Measurements from ENCODE around the gene GATM.

GATM gene

GRCh38 chr15:45349623-45350022, 28.7 kb downstream of the GATM start:
- TF ChIP-seq ZNF384 (IDR thresholded peaks at IDR 0.05), result no peak
- TF ChIP-seq PKNOX1 (IDR thresholded peaks at IDR 0.05), result no peak
- no peak for TF ChIP-seq FOXA1 (IDR thresholded peaks at IDR 0.05)
- TF ChIP-seq HDGF (IDR thresholded peaks at IDR 0.05; ENCODE audit: borderline replicate concordance), result no peak
- no peak for TF ChIP-seq TARDBP (IDR thresholded peaks at IDR 0.05)
- TF ChIP-seq SP1 (IDR thresholded peaks at IDR 0.05), result no peak
- TF ChIP-seq CTBP1 (IDR thresholded peaks at IDR 0.05; ENCODE audit: borderline replicate concordance), result no peak
- no peak for TF ChIP-seq NFRKB (IDR thresholded peaks at IDR 0.05)
- DNase-seq (ENCODE audit: extremely low spot score), result no peak
- ChIA-PET CTCF (interaction anchor here (0.7 kb wide), 1 partner anchor 146 kb away, joined by 3 read pairs; no protein-coding TSS in a partner anchor), POLR2A (no interaction called here)

- TF ChIP-seq FOXK2 (IDR thresholded peaks at IDR 0.05), result no peak
- CTCF ChIA-PET, result no interaction called here
- POLR2A ChIA-PET, result no interaction called here
- no peak for DNase-seq (ENCODE audit: extremely low spot score)
These were observed 30.4 kb downstream of the GATM start for GRCh38 chr15:45347989-45348388.

GRCh38 chr15:45347033-45347432, 31.3 kb downstream of the GATM start:
- ChIA-PET CTCF (no interaction called here), POLR2A (no interaction called here)
- TF ChIP-seq FOXA1 (IDR thresholded peaks at IDR 0.05) (no peak), PKNOX1 (IDR thresholded peaks at IDR 0.05) (no peak), NFRKB (IDR thresholded peaks at IDR 0.05) (no peak), FOXM1 (IDR thresholded peaks at IDR 0.05; ENCODE audit: borderline replicate concordance) (no peak), CTBP1 (IDR thresholded peaks at IDR 0.05; ENCODE audit: borderline replicate concordance) (no peak), ARNT (IDR thresholded peaks at IDR 0.05) (no peak), ELF4 (IDR thresholded peaks at IDR 0.05) (no peak), BHLHE40 (IDR thresholded peaks at IDR 0.05; ENCODE audit: borderline replicate concordance) (no peak)
- DNase-seq (ENCODE audit: extremely low spot score), result no peak

- POLR2A ChIA-PET, result no interaction called here
- no peak for TF ChIP-seq FOXM1 (IDR thresholded peaks at IDR 0.05; ENCODE audit: borderline replicate concordance)
- no peak for TF ChIP-seq ARNT (IDR thresholded peaks at IDR 0.05)
- TF ChIP-seq ZNF384 (IDR thresholded peaks at IDR 0.05), result no peak
- TF ChIP-seq NFRKB (IDR thresholded peaks at IDR 0.05), result no peak
- TF ChIP-seq SUZ12 (IDR thresholded peaks at IDR 0.05), result no peak
- TF ChIP-seq PKNOX1 (IDR thresholded peaks at IDR 0.05), result no peak
- no peak for TF ChIP-seq FOXK2 (IDR thresholded peaks at IDR 0.05)
- DNase-seq (ENCODE audit: extremely low spot score), result no peak
- CTCF ChIA-PET, result no interaction called here
These were observed 32.0 kb downstream of the GATM start for GRCh38 chr15:45346381-45346780.

GRCh38 chr15:45343258-45343860, 35.0 kb downstream of the GATM start:
- no peak for TF ChIP-seq ARNT (IDR thresholded peaks at IDR 0.05)
- TF ChIP-seq NFRKB (IDR thresholded peaks at IDR 0.05), result no peak
- TF ChIP-seq FOXM1 (IDR thresholded peaks at IDR 0.05; ENCODE audit: borderline replicate concordance), result no peak
- no peak for TF ChIP-seq HDGF (IDR thresholded peaks at IDR 0.05; ENCODE audit: borderline replicate concordance)
- TF ChIP-seq ZNF384 (IDR thresholded peaks at IDR 0.05), result no peak
- no peak for TF ChIP-seq FOXK2 (IDR thresholded peaks at IDR 0.05)
- TF ChIP-seq BHLHE40 (IDR thresholded peaks at IDR 0.05; ENCODE audit: borderline replicate concordance), result no peak
- TF ChIP-seq SP1 (IDR thresholded peaks at IDR 0.05), result no peak
- no peak for TF ChIP-seq ELF4 (IDR thresholded peaks at IDR 0.05)
- TF ChIP-seq TARDBP (IDR thresholded peaks at IDR 0.05), result no peak
- TF ChIP-seq L3MBTL2 (conservative IDR thresholded peaks at IDR 0.05), result no peak
- no peak for TF ChIP-seq SUZ12 (IDR thresholded peaks at IDR 0.05)
- TF ChIP-seq CTBP1 (IDR thresholded peaks at IDR 0.05; ENCODE audit: borderline replicate concordance), result no peak
- TF ChIP-seq PKNOX1 (IDR thresholded peaks at IDR 0.05), result no peak
- no peak for TF ChIP-seq LEF1 (IDR thresholded peaks at IDR 0.05; ENCODE audit: borderline replicate concordance)
- no peak for TF ChIP-seq FOXA1 (IDR thresholded peaks at IDR 0.05)
- DNase-seq (ENCODE audit: extremely low spot score), result no peak
- POLR2A ChIA-PET, result no interaction called here
- CTCF ChIA-PET, result interaction anchor here (1.0 kb wide), 1 partner anchor 9 kb away, joined by 4 read pairs; no protein-coding TSS in a partner anchor

- ChIA-PET CTCF (no interaction called here), POLR2A (no interaction called here)
- TF ChIP-seq FOXA1 (IDR thresholded peaks at IDR 0.05) (no peak), BHLHE40 (IDR thresholded peaks at IDR 0.05; ENCODE audit: borderline replicate concordance) (no peak), SP1 (IDR thresholded peaks at IDR 0.05) (no peak), L3MBTL2 (conservative IDR thresholded peaks at IDR 0.05) (no peak), FOXM1 (IDR thresholded peaks at IDR 0.05; ENCODE audit: borderline replicate concordance) (no peak)
- DNase-seq (ENCODE audit: extremely low spot score), result no peak
These were observed 36.6 kb downstream of the GATM start for GRCh38 chr15:45341790-45342189.

Data from HEK293T (cell line).